Measurements from ENCODE around the gene SMARCA2.

SMARCA2 gene

GRCh38 chr9:2151171-2151570, 136.0 kb downstream of the SMARCA2 start:
- no peak for DNase-seq

- no peak for DNase-seq
Observed at GRCh38 chr9:2152966-2153629, 138.0 kb downstream of the SMARCA2 start.

GRCh38 chr9:2153630-2154217, 138.6 kb downstream of the SMARCA2 start:
- no peak for DNase-seq

- DNase-seq = no peak
Observed at GRCh38 chr9:2154731-2155130, 139.6 kb downstream of the SMARCA2 start.

DNA sequence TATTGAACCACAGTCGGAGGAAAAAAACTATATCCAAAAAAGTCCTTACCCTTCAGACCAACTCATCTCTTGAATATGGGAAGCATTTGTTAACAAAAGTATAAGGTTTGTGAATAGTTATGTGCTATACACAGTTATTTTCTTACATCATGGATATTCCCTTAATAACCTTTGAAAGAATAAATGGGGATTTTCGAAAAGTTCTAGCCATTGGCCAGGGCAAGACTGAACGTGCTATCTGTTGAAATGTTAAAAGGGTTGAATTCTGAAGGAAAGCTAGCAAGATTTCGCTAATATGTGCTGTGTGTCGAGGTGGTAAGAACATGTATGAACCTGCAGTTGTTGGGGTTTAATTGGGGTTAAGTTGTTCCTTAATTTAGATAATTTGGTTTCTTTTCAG, 140.8 kb downstream of the SMARCA2 start:
- no peak for DNase-seq

DNA sequence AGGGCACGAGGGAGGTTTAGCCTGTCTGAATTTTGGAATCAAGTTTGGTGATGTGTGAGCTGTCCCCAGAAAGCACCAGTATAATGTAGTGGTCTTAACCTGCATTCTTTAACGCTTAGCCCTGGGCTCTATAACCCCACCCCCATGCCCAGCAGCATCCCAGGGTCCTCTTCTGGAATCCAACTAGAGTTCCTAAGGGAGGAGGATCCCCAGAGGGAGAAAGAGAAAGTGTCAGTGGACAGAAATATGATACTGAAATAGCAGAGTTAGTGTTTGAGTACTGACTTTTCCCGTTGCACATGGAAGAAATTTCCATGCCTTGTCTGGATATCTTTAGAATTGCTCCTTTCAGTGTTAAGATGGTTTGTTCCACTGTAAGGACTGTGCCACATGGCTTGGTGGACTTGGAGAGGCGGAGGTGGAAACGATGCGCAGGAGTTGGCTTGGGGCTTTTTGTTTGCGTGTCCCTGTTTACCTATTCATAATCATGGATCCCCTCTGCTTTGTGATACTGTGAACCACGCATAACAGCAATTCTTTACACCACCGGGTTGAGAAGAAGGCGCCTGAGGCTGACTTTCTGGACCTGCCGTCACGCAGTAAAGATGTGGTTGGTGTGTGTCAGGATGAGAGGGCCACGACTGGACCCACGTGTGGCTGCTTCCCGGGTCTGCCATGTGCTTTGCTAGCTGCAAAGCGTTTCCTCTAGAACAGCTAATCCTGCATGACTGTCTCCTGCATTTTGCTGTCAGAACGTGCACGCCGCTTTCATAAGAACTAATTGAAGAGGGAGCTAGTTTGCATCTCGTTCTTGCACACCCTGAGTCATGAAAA, 142.3 kb downstream of the SMARCA2 start:
- peak; percentile 64 for DNase-seq

DNA sequence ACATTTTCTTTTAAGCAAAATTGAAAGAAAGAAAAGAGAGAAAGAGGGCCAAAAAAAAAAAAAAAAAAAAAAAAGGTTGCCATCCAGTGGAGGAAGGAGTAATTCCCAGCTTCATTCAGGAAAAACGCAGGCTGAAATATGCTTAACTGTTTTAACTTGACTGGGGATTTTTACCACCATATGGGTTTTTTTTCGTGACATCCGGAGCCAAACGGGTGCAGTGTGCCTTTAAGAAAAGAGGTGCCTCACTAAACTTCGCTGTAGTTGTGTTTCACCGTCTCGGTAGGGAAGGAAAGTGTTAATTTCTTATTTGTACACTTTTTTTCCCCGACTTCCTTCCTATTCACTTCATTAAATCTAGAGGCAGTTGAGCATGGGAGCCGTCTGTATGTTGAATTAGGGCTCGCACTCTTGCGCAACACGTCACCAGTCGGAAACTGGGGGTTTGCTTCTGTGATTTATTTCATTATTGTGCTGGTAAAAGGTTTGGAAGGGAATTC, 143.0 kb downstream of the SMARCA2 start:
- DNase-seq = peak; percentile 78

DNA sequence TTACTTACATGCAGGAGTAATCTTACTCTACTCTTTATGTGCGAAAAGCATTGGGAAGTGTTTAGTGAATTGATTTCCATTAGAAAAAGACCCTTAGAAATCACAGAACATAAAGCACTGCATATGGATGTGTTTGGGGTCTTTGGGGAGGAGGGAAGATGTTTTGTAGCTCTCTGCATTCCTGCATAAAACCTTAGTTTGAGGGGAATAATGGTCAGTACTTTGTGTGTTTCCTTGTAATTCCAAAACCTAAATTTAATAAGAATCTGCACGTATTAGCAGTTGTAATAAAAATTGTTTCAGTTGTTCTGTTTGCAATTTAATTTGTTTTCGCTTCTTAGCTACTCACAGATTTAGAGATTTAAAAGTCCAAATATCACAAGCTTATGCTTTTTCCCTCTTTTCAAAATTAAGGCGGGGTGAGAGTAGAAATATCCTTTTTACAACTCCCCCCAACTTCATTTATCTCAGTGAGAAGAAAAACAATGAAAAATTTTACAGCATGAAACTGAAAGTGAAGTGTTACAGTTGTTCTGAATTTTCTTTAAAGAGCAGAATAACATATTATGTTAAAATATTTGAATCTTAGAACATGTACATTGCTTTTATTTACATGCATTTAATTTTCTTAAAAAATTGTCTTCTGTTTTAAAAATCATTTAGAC, 143.8 kb downstream of the SMARCA2 start:
- no peak for DNase-seq

DNA sequence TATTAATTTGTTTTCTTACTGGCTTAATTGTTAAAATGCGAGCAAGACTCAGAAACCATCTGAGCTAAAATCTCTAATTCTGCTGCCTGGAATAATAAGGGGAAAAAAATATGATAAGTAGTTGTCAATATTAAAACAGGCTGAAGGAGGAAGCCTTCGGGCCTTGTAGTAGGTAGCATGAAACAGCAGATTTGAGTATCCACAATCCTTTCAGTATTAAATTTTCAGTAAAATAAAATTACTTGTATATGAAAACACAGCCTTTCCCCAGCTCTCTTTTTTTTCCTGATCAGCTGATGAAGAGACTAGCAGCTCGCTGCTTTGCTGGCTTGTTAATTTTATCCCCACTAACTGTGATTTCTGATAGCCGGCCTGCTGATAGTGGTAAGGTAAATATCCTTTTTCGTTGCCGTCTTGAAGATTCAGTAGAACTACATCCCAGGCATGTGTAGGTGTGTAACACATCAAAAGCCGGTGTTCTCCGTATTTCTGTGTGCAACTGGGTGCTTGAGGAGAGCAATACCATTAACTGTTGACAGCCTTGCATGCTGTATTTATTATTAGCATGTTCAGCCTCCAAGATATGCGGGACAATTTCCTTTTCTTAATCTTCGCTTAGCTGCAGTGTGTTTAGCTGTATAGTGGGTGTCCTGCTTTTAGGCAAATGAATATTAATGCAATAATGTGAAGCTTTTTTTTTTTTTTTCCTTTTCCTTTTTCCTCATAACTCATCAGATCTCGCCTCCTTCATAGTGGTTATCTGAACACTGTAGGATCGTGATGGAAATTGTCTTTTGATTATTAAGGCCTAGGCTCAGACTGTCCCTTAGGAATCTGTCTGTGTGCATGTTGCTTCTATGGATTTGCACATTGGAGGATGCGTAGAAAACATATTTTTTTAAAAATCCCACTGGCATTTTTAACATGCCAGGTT, 144.6 kb downstream of the SMARCA2 start:
- DNase-seq = peak; percentile 6

- DNase-seq = no peak
Observed at GRCh38 chr9:2161661-2162060, 146.5 kb downstream of the SMARCA2 start.

GRCh38 chr9:2163231-2163885, 148.2 kb downstream of the SMARCA2 start:
- DNase-seq = no peak

GRCh38 chr9:2164268-2164667, 149.1 kb downstream of the SMARCA2 start:
- DNase-seq = no peak

DNA sequence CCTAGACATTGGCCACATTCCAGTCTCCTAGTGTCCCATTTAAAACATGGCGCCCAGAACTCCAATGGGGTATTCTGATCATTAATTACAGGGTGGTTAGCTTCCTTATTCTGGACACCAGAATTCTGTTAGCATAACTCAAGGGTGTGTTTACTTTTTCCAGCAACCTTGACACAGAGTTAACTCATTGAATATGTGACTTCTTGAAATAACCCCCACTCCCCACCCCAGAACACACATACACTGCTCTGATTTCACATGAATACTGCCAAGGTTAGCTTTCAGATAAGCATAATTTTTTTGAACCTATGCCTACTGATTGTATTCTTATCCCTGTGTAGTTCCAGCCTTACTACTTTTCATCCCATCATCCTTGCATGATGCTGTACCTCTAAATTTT, 151.1 kb downstream of the SMARCA2 start:
- no peak for DNase-seq

- DNase-seq = no peak
Observed at GRCh38 chr9:2169035-2169434, 153.9 kb downstream of the SMARCA2 start.

DNA sequence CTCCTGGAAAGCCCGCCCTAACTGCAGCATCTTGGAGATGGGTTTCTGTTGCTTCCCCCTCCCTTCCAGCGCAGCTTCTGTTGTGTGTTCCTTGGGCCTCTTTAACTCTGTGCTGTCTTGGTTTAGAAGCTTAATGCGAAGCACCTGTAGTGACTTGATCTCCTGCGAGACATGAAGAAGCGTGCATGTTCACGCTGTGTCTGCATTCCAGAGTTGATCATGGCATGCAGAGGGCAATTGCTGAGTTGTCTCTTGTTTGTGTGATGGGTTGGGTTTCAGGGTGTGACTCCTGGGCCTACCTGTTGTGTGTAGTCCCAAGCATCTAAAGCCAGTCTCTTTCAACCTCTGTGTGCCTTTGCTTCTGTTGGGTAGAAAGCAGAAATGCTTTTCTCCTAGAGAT, 155.6 kb downstream of the SMARCA2 start:
- DNase-seq = no peak

GRCh38 chr9:2173170-2173569, 158.0 kb downstream of the SMARCA2 start:
- no peak for DNase-seq

DNA sequence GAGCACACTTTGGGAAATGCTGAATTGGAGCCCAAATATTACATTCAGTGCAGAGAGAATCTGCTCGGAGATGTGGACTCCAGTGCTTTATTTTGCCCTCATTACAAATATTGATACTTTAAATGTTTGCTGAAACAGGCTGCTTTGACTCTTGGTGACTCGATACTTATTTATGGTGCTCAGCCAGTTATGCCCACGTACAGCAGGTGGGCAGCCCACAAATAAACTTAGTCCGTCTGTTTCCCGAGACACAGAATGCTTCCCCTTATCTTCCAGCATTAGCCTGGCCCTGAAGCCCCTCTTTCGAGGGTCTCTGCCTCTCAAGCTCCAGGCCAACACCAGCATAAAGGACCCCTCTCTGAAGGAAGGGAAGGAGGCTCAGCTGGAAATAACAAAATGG, 158.7 kb downstream of the SMARCA2 start:
- DNase-seq = no peak

DNA sequence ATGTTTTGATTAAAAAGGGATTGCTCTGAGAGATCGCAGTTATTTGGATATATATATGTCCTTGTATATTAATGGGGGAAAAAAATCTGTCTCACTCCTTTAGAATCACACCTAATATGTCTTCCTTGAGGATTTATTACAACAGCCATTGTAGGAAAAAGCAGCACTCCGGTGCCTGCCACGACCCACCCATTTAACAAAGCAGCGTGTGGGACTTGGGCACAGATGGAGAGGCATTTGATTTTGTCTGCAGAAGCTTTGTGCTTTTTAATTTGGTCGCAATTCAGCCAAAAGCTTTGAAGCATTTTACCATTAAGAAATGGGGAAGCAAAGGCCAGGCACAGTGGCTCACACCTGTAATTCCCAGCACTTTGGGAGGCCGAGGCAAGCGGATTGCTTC, 159.2 kb downstream of the SMARCA2 start:
- DNase-seq = no peak

GRCh38 chr9:2174911-2175310, 159.8 kb downstream of the SMARCA2 start:
- DNase-seq = no peak

DNA sequence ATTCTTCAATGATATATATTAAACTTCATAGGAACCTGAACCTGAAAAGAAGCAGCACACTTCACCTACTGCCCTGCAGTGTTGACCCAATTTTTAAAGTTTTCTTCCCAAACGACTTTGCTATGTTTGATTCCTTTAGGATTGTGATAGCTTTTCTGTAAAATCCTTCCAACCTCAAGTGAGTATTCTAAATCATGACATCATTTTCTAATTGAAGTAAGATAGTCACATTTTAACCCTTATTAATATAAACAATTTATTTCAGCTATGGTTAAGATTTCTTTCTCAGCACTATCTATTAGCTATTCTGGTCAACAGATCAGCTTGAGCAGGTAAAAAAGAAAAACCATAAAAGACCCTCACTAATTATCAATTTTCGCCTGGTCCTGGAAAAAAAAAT, 162.0 kb downstream of the SMARCA2 start:
- no peak for DNase-seq

DNA sequence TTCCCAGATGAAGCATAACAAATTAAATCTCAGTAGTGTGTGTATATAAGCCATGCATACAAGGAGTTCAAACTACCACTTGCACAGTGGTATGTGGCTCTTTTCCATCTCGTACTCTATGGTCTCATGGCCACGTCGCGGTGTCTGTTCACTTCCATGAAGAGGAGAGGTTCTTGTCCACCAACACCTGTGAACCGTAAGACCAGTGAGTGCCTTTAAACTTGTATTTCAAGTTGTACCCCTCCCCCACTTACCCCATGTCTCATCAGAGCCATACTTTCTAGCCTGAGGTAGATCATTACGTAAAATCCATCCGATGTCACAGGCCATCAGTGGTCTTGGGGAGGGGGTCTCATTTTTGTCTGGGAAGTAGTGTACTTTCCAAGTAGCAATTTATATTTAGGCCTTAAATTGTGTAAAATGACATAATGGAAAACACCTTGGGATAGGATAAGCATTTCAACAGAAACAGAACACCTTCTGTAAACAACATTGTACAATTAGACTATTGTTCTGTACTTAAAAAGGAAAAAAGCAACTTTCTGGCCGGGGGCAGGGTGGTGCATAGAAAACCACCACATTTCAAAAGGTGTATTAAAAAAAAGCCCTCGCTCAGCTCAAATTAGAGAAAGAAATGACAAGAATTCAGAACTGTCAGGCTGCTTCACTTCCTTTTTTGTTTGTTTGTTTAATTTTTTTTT, 163.0 kb downstream of the SMARCA2 start:
- no peak for DNase-seq
